Measurements from ENCODE around the gene STK17A.
"Not testable (repeated sequence)": the region's sequence is repeated elsewhere in the genome, so short reads cannot be mapped to it uniquely, and the experiment has no call there.

Gene STK17A

DNA sequence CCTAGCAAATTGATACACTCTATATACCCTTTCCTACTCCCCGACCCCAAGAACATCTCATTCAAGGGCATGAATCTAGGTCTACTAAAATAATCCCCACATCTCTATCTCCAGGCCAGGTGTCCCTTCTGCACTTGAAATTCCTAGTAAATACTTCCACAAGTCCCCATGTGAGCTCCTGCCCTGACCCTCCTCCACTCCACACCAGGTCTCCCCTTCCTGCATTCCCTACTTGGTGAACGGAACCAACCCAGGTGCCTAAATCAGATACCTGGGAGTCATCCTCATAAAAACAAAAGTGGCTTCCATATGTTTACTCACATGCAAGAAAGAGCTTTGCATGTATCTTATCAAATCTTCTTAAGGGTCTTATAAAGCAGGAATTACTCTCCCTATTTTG, 77.2 kb downstream of the STK17A start:
- DNase-seq = no peak

- DNase-seq = no peak
Measured at GRCh38 chr7:43664681-43665080, 81.8 kb downstream of the STK17A start.

DNA sequence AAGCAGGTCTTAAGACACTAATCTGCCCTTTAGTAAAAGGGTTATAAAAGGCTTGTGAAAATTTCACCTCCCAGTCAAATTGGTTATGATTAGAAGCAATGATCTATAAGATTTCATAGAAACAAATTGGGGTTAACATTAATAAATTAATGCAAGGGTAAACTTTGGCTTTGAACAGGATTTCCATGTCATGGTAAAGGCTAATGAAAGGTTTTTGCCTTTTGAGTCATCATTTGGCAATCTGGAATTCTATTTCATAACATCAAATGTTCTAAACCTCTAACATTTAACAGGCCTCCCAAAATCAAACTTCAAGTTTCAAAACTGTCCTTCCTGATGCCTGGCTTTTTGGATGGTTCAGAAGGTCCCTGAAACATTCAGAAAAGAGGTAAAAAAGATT, 84.0 kb downstream of the STK17A start:
- DNase-seq = no peak

DNA sequence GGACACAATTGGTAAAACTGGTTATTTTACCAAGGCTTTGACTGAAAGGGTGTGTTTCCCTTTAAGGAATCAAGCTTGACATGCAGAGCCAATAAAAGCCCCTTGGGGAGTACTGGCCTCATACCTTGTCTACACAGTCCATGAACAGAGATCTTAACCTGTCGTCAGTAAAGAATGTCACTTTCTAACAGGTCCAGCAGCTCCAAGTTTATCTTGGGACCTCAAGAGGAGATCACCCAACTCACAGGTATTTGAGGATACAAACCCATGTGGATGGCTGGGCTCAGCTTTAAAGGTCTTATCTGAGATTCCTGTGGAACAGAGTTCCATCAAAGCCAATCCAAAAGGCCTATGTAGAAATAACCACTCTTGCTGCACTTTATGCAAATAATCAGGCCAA, 85.1 kb downstream of the STK17A start:
- no peak for DNase-seq

- DNase-seq = peak; percentile 93
Measured at GRCh38 chr7:43669286-43670081, 86.6 kb downstream of the STK17A start.

- DNase-seq = no peak
Measured at GRCh38 chr7:43671521-43671920, 88.6 kb downstream of the STK17A start.

GRCh38 chr7:43673243-43673976, 90.5 kb downstream of the STK17A start:
- DNase-seq = not testable (repeated sequence)

- DNase-seq = no peak
Measured at GRCh38 chr7:43674559-43675436, 91.9 kb downstream of the STK17A start.

Data from activated effector memory CD4-positive, alpha-beta T cell treated with anti-CD3 and anti-CD28 coated beads, Interleukin-2, amount 50 U/mL, for 16 hours (primary cell).